Skeletal muscle cell (primary cell): Measurements from ENCODE around the gene PLB1.
"Not testable (repeated sequence)": the region's sequence is repeated elsewhere in the genome, so short reads cannot be mapped to it uniquely, and the experiment has no call there.

Source experiments
- DNase-seq: peaks from one replicate; pipeline ENCODE4 v3.0.0-alpha.2; 2010; ENCODE audit warnings: low read depth
- H3K4me3 ChIP-seq: 2 replicates; pipeline ENCODE4 v1.5.1; 2011; ENCODE audit warnings: low read depth, mild to moderate bottlenecking, control low read depth, low read length, moderate library complexity

PLB1 gene

DNA sequence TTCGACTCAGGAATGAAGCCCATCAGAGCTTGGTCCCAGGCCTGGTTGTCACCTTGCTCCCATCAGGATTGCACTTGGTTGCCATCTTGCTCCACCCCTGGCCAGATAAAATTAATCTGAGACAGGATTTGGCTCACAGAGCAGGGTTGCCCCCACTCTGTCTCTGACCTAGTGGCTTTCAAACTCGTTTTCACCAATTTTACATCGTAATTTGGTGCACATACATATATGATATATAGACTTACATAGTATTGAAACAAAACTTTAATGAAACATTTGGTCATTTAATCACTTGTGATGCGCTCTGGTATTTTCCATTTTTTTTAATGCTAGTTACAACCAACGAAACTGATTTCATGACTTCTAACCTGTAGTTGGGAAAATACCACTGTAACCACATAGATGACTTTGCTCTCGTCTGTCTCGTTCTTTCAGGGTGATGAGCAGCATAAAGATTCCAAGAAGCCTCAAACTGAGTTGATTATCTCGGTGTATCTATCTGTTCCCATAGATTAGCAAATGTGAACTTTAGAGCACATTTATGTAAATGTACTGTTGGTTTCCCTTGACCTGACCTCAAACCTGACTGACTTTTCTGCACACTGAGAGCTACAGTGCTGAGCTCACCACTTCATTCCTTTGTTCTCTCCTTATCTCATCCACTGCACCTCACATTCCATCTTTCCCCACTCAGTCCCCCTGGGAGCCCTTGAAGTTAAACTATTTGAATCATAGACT lies 30.5 kb upstream of the PLB1 start:
- H3K4me3 ChIP-seq, result no peak overlapping the region

GRCh38 chr2:28469304-28469703 lies 26.6 kb upstream of the PLB1 start:
- H3K4me3 ChIP-seq, result no peak overlapping the region
- peak; percentile 53 for DNase-seq

More for the DNA sequence above, 30.5 kb upstream of the PLB1 start:
- DNase-seq, result no peak

GRCh38 chr2:28469947-28470535 lies 25.8 kb upstream of the PLB1 start:
- no peak for DNase-seq
- H3K4me3 ChIP-seq, result no peak overlapping the region

- DNase-seq, result no peak
- H3K4me3 ChIP-seq, result no peak overlapping the region
Observed at GRCh38 chr2:28470759-28471158, 25.1 kb upstream of the PLB1 start.

DNA sequence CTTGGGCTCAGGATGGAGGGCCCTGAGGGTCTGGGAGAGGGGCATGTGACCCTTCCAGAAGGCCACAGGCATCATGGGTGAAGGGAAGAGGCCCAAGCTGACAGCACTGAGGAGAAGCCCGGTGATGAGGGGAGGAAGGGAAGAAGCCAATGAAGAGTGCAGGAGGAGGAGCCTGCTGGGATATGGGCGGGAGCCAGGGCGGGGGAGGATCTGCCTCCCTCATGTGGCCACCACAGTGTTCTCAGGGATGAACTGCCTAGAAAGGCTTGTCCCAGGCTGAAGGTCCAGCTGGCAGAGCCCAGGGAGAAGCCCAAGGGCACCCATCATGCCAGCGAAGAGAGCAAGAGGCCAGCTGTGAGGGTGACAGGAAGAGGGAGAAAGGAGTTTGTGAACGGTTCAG lies 24.6 kb upstream of the PLB1 start:
- no peak for DNase-seq

DNA sequence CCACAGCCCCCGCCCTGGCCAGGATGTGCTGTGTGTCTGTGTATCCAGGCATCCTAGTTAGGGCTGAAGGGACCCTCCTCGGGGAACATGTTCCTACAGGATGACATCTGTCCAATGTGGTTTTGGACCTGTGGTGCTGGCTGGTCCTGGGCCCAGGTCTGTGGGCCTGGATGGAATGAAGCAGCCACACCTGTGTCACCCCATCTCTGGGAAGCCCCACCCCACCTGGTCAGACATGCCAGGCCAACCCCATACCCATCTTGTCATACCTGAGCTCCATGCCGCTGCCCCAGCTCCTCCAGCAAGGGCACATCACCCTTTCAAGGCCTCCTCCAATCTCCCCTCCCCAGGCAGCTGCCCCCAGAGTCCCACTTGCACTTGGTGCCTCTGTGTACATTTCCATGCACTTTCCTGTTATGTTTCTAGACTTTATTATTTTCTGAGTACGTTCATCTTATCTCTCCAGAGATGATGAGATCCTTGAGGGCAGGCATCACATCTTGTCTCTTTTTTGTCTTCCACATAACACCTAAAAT lies 24.1 kb upstream of the PLB1 start:
- no peak overlapping the region for H3K4me3 ChIP-seq
- DNase-seq, result no peak

More for the DNA sequence above, 24.6 kb upstream of the PLB1 start:
- H3K4me3 ChIP-seq, result no peak overlapping the region

DNA sequence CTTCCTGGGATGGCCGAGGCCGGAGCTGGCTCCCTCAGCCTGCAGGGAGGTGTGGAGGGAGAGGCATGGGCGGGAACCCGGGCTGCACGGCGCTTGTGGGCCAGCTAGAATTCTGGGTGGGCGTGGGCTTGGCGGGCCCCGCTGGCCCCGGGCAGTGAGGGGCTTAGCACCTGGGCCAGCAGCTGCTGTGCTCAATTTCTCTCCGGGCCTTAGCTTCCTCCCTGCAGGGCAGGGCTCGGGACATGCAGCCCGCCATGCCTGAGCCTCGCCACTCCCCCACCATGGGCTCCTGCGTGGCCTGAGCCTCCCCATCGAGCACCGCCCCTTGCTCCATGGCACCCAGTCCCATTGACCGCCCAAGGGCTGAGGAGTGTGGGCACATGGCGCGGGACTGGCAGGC lies 23.2 kb upstream of the PLB1 start:
- not testable (repeated sequence) for DNase-seq, H3K4me3 ChIP-seq

DNA sequence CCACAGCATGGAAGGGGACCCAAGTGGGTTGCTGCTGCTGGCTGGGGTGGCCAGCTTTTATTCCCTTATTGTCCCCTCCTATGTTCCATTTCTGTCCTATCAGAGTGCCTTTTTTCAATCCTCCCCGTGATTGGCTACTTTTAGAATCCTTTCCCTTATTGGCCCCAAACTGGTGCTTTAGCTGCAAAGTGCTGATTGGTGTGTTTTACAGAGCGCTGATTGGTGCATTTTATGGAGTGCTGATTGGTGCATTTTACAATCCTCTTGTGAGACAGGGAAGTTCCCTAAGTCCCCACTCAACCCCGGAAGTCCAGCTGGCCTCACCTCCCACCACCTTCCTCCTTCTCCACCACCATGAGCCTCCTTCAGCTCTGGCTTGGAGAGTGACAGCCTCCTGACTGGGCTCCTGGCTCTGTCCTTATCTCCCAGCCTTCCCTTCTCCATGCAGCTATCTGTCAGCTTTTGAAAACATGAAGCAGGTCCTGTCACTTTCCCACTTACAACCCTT lies 20.7 kb upstream of the PLB1 start:
- no peak for DNase-seq
- H3K4me3 ChIP-seq, result no peak overlapping the region

DNA sequence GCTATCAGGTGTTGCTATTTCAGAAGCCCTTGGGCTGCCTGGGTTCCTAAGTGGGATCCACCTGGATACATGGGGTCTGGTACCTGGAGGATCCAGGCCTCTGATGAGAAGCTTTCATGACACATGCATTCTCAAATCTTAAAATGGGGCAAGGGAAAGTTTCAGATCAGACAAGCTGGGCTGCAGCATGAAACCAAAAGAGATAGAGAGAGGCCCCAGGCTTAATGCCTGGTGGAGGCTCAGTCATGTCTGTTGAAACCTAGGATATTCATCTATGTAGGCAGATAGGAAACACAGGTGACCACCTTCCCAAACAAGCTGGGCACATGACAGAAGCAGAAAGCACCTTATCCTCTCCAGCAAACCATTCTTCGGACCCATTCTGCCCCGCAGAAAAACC lies 18.8 kb upstream of the PLB1 start:
- H3K4me3 ChIP-seq, result no peak overlapping the region
- no peak for DNase-seq

DNA sequence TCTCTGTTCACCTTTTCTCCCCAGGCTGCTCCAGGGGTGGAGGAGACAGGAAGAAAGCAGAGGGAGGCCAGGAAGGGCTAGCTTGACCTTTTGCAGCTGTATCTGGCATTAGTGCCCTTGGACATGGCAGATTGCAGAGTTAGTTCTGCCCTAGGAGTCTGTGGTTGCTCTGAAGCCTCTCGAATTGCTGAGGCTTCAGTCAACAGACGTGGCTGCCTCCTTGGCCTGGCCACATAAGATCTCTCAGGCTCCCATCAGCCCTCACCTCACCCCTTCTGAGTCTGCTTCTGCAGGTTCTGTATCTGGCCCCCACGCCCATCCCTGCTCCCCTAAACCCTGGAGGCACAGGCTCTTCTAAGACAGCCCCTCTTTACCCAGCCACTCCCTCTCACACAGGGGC lies 18.2 kb upstream of the PLB1 start:
- DNase-seq, result no peak

DNA sequence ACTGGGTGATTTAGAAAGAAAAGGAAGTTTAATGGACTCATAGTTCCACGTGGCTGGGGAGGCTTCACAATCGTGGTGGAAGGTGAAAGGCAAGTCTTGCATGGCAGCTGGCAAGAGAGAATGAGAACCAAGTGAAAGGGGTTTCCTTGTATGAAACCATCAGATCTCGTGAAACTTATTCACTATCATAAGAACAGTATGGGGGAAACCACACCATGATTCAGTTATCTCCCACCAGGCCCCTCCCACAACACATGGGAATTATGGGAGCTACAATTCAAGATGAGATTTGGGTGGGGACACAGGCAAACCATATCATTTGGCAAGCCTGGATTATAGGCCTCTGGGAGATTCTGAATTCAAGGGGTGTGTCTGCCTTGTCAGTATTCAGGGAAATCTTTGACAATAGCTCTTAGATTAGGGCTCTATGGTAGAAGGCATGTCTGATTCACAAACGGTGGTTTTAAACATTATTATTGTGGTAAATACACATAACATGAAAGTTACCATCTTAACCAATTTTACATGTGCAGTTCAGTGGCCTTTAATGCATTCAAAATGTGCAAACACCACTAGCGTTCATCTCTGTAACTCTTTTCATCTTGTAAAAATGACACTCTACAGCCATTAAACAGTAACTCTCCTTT lies 15.3 kb upstream of the PLB1 start:
- H3K4me3 ChIP-seq, result no peak overlapping the region
- no peak for DNase-seq

More for the DNA sequence above, 18.2 kb upstream of the PLB1 start:
- no peak overlapping the region for H3K4me3 ChIP-seq

DNA sequence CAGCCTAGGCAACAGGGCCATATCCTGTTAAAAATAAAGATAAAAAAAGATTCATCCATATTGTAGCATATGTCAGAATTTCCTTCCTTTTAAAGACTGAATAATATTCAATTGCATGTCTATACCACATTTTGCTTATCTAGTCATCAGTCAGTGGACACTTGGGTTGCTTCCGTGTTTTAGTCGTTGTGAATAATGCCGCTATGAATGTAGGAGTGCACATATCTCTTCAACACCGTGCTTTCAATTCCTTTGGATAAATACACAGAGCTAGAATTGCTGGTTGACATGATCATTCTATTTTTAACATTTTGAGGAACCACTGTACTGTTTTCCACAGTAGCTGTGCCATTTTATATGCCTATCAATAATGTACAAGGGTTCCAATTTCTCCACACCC lies 14.0 kb upstream of the PLB1 start:
- DNase-seq, result no peak
- no peak overlapping the region for H3K4me3 ChIP-seq

GRCh38 chr2:28484835-28485234 lies 11.0 kb upstream of the PLB1 start:
- no peak for DNase-seq

GRCh38 chr2:28486526-28486925 lies 9.3 kb upstream of the PLB1 start:
- H3K4me3 ChIP-seq, result no peak overlapping the region
- no peak for DNase-seq

More at GRCh38 chr2:28484835-28485234, 11.0 kb upstream of the PLB1 start:
- no peak overlapping the region for H3K4me3 ChIP-seq

DNA sequence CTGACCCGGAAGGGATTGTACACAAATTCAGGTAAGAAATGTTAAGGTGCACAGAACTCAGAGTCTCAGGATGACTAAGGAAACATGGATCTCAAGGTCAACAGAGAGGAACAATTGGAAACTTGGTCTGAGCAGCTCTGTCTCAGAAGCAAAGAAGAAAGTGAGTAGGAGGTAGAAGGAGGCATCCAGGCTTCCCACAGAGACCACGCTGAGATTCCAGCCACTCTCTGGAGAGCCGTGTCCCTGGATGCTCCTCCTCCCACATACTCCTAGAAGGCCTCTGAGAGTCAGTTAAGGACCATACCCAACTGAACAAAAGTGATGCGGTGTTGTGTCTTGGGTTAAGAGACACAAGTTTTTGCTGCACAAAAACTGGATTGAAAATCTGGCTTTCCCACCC lies 8.6 kb upstream of the PLB1 start:
- DNase-seq, result no peak
- no peak overlapping the region for H3K4me3 ChIP-seq

DNA sequence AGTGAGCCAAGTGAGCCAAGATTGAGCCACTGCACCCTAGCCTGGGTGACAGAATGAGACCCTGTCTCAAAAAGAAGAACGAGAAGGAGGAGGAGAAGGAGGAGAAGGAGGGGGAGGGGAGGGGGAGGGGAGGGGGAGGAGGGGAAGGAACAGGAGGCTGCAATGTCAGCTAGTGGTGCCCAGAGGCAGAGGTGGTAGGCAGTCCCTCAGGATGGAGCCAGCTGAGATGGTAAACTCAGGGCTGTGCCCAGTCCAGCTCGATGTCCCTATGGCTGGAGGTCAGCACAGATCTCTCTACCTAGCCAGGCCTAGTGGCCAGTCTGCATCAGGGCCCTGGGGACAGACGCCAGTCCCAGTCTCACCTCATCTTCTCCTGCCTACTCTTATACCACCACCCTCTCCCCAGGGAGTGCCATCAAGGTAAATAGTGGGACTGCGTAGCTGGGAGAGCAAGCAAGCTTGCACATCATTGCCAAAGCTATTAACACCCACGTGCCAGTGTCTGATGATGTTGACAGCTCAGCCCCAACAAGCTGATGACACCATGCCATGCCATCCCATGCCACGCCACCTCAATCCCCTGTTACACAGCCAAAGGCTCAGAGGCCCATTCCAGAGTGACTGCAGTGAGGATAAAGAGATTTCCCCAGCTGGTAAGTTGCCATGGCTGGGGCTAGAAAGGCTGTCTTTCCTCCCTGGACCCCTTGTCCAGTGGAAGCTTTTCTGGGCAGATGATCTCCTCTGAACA lies 7.6 kb upstream of the PLB1 start:
- DNase-seq, result no peak
- H3K4me3 ChIP-seq, result no peak overlapping the region

DNA sequence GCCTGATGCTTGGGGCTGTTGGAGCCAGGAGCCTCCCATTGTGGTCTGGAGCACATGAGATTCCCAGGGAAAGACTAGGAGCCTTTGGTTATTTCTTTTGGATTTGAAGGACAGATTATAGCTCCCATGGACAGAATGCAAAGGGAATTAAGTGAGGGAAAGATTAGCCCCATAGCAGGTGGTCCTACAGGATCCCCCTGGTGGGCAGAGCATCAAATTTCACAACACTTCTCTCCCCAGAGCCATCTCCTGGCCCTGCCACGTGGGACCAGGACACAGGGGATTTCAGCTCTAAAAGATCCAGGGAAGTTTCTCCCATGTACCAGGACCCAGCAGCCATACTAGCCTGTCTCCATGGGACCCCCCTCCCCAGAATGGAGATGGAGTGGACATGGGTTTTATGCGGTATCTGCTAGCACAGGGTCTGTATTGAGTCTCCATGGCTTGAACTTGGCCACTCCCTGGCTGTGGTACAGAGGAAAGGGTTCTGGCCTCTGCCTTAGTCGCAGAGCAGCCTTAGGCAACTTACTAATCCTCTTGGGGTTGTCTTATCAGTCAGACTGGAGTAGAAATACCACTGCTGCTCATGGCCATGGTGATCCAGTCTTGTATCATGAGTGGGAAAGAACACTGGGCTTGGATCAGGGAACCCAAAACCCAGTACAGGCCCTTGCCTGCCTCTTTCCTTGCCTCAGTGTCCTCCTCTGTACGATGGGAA lies 6.8 kb upstream of the PLB1 start:
- H3K4me3 ChIP-seq, result no peak overlapping the region
- DNase-seq, result no peak

- no peak for DNase-seq
- no peak overlapping the region for H3K4me3 ChIP-seq
Observed at GRCh38 chr2:28490558-28490957, 5.3 kb upstream of the PLB1 start.

DNA sequence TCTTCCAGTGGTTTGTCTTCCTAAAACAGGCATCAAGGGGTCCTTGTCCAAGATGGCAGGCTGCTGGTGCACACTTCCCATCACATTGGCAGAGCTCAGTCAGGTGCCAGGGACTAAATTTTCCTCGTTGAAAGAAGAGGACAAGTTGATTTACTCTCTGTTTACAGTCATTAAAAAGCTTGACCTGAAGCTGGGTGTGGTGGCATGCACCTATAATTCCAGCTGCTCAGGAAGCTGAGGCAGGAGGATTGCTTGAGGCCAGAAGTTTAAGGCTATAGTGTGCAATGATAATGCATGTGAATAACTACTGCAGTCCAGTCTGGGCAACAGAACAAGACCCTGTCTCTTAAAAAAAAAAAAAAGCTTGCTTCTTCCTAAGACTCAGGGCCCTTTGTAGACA lies 3.6 kb upstream of the PLB1 start:
- no peak for DNase-seq
- no peak overlapping the region for H3K4me3 ChIP-seq
